HCT116 (cell line): ENCODE measurements around the gene USP31.

Experiments used
- CEBPB ChIP-seq: IDR thresholded peaks from 2 replicates; pipeline ENCODE4 v1.6.1; 2012; ENCODE audit warnings: low read depth
- TCF7L2 ChIP-seq: IDR thresholded peaks from 2 replicates; pipeline ENCODE4 v1.7.0; 2011; ENCODE audit warnings: borderline replicate concordance, inconsistent platforms; ENCODE audit not compliant: insufficient read depth, insufficient read length; ENCODE audit errors: extremely low read depth
- TF ChIP-seq, protein P1 (sequence below), 3 experiments: fragments of 200-600 bp in 1 of 3; sonication (generic) in 1 of 3; IDR thresholded peaks in 2 of 3; conservative IDR thresholded peaks in 1 of 3; 2 replicates each; pipeline ENCODE4 v1.5.1; 2012 to 2017; ENCODE audit warnings: low read depth in 2 of 3, low read length in 2 of 3, antibody characterized with exemption in 1 of 3, borderline replicate concordance in 1 of 3, control low read depth in 1 of 3, mild to moderate bottlenecking in 1 of 3, mixed read lengths in 1 of 3, mixed run types in 1 of 3, moderate library complexity in 1 of 3; ENCODE audit not compliant: insufficient read depth in 1 of 3

DNA sequence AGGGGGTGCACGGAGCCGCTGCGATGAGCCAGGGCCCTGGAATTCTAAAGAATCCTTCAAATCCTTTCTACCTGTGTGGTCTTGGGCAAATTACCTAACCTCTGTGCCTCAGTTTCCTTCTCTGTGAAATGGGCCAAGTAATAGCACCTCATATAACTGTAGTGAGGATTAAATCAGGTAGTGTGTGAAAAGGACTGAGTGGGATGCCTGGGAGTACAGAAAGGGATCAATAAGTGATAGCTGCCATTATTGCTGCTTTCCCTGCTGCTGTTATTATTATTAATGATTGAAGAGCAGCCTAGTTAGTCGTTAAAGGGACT is 34.3 kb upstream of the USP31 start:
- TF ChIP-seq CEBPB (no peak), TCF7L2 (no peak)
- TF ChIP-seq, protein P1, sequence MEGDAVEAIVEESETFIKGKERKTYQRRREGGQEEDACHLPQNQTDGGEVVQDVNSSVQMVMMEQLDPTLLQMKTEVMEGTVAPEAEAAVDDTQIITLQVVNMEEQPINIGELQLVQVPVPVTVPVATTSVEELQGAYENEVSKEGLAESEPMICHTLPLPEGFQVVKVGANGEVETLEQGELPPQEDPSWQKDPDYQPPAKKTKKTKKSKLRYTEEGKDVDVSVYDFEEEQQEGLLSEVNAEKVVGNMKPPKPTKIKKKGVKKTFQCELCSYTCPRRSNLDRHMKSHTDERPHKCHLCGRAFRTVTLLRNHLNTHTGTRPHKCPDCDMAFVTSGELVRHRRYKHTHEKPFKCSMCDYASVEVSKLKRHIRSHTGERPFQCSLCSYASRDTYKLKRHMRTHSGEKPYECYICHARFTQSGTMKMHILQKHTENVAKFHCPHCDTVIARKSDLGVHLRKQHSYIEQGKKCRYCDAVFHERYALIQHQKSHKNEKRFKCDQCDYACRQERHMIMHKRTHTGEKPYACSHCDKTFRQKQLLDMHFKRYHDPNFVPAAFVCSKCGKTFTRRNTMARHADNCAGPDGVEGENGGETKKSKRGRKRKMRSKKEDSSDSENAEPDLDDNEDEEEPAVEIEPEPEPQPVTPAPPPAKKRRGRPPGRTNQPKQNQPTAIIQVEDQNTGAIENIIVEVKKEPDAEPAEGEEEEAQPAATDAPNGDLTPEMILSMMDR (IDR thresholded peaks at IDR 0.05 in 2 of 3, conservative IDR thresholded peaks at IDR 0.05 in 1 of 3; ENCODE audit: borderline replicate concordance in 1 of 3, insufficient read depth in 1 of 3, low read depth in 2 of 3, low read length in 2 of 3) = no peak
